Measurements from ENCODE around the gene MACIR.

Gene MACIR

GRCh38 chr5:103216137-103216536 is 42.4 kb upstream of the MACIR start:
- no peak for TF ChIP-seq POLR2AphosphoS5 (IDR thresholded peaks at IDR 0.05; ENCODE audit: low read depth, low read length)
- TF ChIP-seq FOXP2 (optimal IDR thresholded peaks at IDR 0.05; ENCODE audit: borderline replicate concordance, extremely low read depth, extremely low read length, insufficient read depth): no peak
- no peak for TF ChIP-seq TAF1 (IDR thresholded peaks at IDR 0.05; ENCODE audit: borderline replicate concordance, insufficient read depth, low read length)

GRCh38 chr5:103216697-103217096 is 41.9 kb upstream of the MACIR start:
- TF ChIP-seq FOXP2 (optimal IDR thresholded peaks at IDR 0.05; ENCODE audit: borderline replicate concordance, extremely low read depth, extremely low read length, insufficient read depth) (no peak), SIN3A (IDR thresholded peaks at IDR 0.05; ENCODE audit: borderline replicate concordance, insufficient read depth, low read length) (no peak), TAF1 (IDR thresholded peaks at IDR 0.05; ENCODE audit: borderline replicate concordance, insufficient read depth, low read length) (no peak), POLR2AphosphoS5 (IDR thresholded peaks at IDR 0.05; ENCODE audit: low read depth, low read length) (no peak)
- TF ChIP-seq, protein P1, sequence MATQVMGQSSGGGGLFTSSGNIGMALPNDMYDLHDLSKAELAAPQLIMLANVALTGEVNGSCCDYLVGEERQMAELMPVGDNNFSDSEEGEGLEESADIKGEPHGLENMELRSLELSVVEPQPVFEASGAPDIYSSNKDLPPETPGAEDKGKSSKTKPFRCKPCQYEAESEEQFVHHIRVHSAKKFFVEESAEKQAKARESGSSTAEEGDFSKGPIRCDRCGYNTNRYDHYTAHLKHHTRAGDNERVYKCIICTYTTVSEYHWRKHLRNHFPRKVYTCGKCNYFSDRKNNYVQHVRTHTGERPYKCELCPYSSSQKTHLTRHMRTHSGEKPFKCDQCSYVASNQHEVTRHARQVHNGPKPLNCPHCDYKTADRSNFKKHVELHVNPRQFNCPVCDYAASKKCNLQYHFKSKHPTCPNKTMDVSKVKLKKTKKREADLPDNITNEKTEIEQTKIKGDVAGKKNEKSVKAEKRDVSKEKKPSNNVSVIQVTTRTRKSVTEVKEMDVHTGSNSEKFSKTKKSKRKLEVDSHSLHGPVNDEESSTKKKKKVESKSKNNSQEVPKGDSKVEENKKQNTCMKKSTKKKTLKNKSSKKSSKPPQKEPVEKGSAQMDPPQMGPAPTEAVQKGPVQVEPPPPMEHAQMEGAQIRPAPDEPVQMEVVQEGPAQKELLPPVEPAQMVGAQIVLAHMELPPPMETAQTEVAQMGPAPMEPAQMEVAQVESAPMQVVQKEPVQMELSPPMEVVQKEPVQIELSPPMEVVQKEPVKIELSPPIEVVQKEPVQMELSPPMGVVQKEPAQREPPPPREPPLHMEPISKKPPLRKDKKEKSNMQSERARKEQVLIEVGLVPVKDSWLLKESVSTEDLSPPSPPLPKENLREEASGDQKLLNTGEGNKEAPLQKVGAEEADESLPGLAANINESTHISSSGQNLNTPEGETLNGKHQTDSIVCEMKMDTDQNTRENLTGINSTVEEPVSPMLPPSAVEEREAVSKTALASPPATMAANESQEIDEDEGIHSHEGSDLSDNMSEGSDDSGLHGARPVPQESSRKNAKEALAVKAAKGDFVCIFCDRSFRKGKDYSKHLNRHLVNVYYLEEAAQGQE (IDR thresholded peaks at IDR 0.05; ENCODE audit: insufficient read depth in 1 of 2, low read depth in 2 of 2, low read length in 2 of 2): no peak

DNA sequence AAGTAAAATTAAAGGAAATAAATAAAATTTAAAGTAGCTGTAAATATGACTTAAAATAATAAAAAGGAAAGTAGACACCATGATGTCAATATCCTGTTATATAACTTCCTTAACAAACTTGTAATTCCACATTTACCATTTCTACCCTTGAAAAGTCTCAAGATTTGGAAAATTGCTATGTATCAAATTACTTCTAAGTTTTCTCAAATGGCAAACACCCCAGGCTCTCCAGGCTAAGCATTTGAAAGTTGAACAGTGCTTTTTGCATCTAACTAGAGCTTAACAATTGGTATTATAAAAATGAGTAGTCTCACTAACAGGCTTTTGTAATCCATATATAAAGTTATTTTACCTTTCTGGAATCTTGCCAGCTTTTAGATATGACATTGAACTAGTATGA is 41.5 kb upstream of the MACIR start:
- no peak for TF ChIP-seq TAF1 (IDR thresholded peaks at IDR 0.05; ENCODE audit: borderline replicate concordance, insufficient read depth, low read length)
- TF ChIP-seq SIN3A (IDR thresholded peaks at IDR 0.05; ENCODE audit: borderline replicate concordance, insufficient read depth, low read length): no peak
- TF ChIP-seq, protein P1 (IDR thresholded peaks at IDR 0.05; ENCODE audit: insufficient read depth in 1 of 2, low read depth in 2 of 2, low read length in 2 of 2): no peak
- TF ChIP-seq FOXP2 (optimal IDR thresholded peaks at IDR 0.05; ENCODE audit: borderline replicate concordance, extremely low read depth, extremely low read length, insufficient read depth): no peak
- no peak for TF ChIP-seq POLR2AphosphoS5 (IDR thresholded peaks at IDR 0.05; ENCODE audit: low read depth, low read length)

- no peak for TF ChIP-seq TAF1 (IDR thresholded peaks at IDR 0.05; ENCODE audit: borderline replicate concordance, insufficient read depth, low read length)
- no peak for TF ChIP-seq FOXP2 (optimal IDR thresholded peaks at IDR 0.05; ENCODE audit: borderline replicate concordance, extremely low read depth, extremely low read length, insufficient read depth)
- TF ChIP-seq, protein P1 (IDR thresholded peaks at IDR 0.05; ENCODE audit: insufficient read depth in 1 of 2, low read depth in 2 of 2, low read length in 2 of 2): no peak
- no peak for TF ChIP-seq POLR2AphosphoS5 (IDR thresholded peaks at IDR 0.05; ENCODE audit: low read depth, low read length)
- no peak for TF ChIP-seq SIN3A (IDR thresholded peaks at IDR 0.05; ENCODE audit: borderline replicate concordance, insufficient read depth, low read length)
Observed at GRCh38 chr5:103218164-103218563, 40.4 kb upstream of the MACIR start.

DNA sequence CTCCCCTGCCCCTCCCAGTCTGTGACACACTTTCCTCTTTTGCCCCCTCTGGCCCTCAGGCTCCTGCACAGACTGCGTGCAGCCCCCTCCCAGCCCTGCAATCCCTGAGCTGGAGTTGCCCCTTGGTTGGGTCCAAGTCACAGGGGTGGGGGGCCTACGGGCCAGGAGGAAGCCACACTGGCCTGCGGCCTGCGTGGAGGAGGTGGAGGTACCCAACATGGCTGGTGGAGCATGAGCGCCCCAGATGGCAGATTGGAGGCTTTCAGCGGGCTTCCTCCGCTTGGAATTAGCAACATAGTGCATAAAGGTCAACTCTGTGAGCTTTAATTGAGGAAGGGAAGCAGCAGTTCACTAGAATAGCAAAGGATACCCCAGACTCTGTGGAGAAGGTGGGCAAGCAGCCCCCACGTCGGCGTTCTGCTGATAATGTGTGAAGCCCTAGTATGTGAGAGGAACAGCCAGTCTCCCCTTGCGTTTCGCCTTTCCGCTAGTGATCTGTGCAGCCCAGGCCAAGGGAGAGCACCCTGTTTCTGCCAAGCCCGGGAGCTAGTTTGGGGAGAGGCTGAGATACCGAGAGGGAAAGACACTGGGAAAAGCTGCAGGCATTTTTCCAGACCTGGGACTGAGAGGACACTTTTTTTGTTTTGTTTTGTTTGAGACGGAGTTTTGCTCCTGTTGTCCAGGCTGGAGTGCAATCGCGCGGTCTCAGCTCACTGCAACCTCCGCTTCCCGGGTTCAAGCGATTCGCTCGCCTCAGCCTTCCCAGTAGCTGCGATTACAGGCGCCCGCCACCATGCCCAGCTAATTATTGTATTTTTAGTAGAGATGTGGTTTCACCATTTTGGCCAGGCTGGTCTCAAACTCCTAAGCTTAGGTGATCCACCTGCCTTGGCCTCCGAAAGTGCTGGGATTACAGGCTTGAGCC is 35.3 kb upstream of the MACIR start:
- TF ChIP-seq SIN3A (IDR thresholded peaks at IDR 0.05; ENCODE audit: borderline replicate concordance, insufficient read depth, low read length) (no peak), POLR2AphosphoS5 (IDR thresholded peaks at IDR 0.05; ENCODE audit: low read depth, low read length) (no peak), TAF1 (IDR thresholded peaks at IDR 0.05; ENCODE audit: borderline replicate concordance, insufficient read depth, low read length) (no peak), FOXP2 (optimal IDR thresholded peaks at IDR 0.05; ENCODE audit: borderline replicate concordance, extremely low read depth, extremely low read length, insufficient read depth) (no peak)
- TF ChIP-seq, protein P1 (IDR thresholded peaks at IDR 0.05; ENCODE audit: insufficient read depth in 1 of 2, low read depth in 2 of 2, low read length in 2 of 2): no peak

All from PFSK-1 (cell line).